HL-60 (cell line): Measurements from ENCODE around the gene USP1.
A peak's percentile ranks its signal among the peaks of the same experiment; 100 is the strongest.

Source experiments
- DNase-seq, 2 experiments: peaks; one replicate each; pipeline ENCODE4 v3.0.0-alpha.2; 2010 to 2020; ENCODE audit warnings: low read depth in 1 of 2, low spot score in 1 of 2
- H3K27ac ChIP-seq: fragments of 250-450 bp; sonication (Bioruptor Pico); replicated peaks from 2 replicates; pipeline ENCODE4 v1.5.1; 2020; ENCODE audit warnings: mild to moderate bottlenecking, moderate library complexity
- H3K27me3 ChIP-seq: fragments of 250-450 bp; sonication (Bioruptor Pico); 2 replicates; pipeline ENCODE4 v1.5.1; 2021; ENCODE audit warnings: mild to moderate bottlenecking, moderate library complexity; ENCODE audit not compliant: insufficient read depth, poor library complexity, severe bottlenecking
- H3K4me3 ChIP-seq: replicated peaks from 2 replicates; pipeline ENCODE4 v1.5.1; 2011; ENCODE audit warnings: mild to moderate bottlenecking, control low read depth, low read length; ENCODE audit not compliant: insufficient read depth
- CTCF ChIP-seq: IDR thresholded peaks from one replicate; pipeline ENCODE4 v1.5.1; 2011; ENCODE audit warnings: low read length, control low read depth, inconsistent platforms; ENCODE audit not compliant: insufficient read depth
- GABPA ChIP-seq: IDR thresholded peaks from 2 replicates; pipeline ENCODE4 v1.6.1; 2012; ENCODE audit warnings: low read depth
- POLR2AphosphoS5 ChIP-seq: IDR thresholded peaks from 2 replicates; pipeline ENCODE4 v1.6.1; 2012; ENCODE audit warnings: low read depth
- REST ChIP-seq: IDR thresholded peaks from 2 replicates; pipeline ENCODE4 v1.6.1; 2012; ENCODE audit warnings: low read depth; ENCODE audit not compliant: insufficient replicate concordance
- SPI1 ChIP-seq: IDR thresholded peaks from 2 replicates; pipeline ENCODE4 v1.6.1; 2012; ENCODE audit warnings: low read depth, mild to moderate bottlenecking, borderline replicate concordance

Gene USP1

DNA sequence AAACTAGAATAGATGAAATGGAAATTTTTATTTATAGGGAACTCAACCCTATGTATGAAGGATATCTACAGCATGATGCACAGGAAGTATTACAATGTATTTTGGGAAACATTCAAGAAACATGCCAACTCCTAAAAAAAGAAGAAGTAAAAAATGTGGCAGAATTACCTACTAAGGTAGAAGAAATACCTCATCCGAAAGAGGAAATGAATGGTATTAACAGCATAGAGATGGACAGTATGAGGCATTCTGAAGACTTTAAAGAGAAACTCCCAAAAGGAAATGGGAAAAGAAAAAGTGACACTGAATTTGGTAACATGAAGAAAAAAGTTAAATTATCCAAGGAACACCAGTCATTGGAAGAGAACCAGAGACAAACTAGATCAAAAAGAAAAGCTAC, 7.9 kb downstream of the USP1 start:
- no peak overlapping the region for H3K27ac ChIP-seq
- no peak for DNase-seq
- H3K27me3 ChIP-seq: no peaks in the 10 kb centered on the region
- TF ChIP-seq SPI1 (peak; percentile 60; the same call in 1 of the 2 replicates), REST (no peak), CTCF (no peak), GABPA (no peak)
- no peak overlapping the region for H3K4me3 ChIP-seq

DNA sequence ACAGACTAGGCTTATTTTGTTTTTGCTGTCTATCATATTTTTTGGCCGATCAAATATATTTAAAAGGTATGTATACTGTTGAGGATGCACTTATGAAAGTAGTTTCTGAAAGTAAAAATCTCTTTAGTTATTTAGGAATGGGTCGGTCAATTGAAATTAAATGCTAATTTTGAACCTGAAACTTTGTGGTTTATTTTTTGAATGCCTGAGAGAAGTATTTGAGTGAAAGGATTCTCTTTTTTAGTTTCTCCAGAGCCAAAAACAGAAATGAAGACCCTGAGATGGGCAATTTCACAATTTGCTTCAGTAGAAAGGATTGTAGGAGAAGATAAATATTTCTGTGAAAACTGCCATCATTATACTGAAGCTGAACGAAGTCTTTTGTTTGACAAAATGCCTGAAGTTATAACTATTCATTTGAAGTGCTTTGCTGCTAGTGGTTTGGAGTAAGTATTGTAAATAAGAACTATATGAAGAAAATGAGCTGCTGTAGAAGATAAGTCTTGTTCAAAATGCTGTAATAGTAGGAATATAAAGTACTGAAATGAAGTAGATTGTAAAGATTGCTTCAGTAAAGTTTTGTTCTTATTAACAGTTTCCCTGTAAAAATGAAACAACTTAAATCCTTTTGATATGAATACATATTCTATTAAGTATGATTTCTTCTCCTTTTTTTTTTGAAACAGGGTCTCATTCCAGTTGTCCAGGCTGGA, 11.5 kb downstream of the USP1 start:
- Histone ChIP-seq H3K27ac (no peak overlapping the region), H3K4me3 (no peak overlapping the region), H3K27me3 (no peaks in the 10 kb centered on the region)
- TF ChIP-seq GABPA (no peak), REST (no peak), POLR2AphosphoS5 (no peak), CTCF (no peak), SPI1 (no peak)
- DNase-seq: no peak

- H3K27ac ChIP-seq: no peak overlapping the region
- TF ChIP-seq REST (no peak), SPI1 (no peak), POLR2AphosphoS5 (no peak), GABPA (no peak), CTCF (no peak)
- no peaks in the 10 kb centered on the region for H3K27me3 ChIP-seq
- DNase-seq: no peak
- H3K4me3 ChIP-seq: no peak overlapping the region
Measured at GRCh38 chr1:62450301-62450700, 13.5 kb downstream of the USP1 start.
